Measurements from ENCODE around the gene GTPBP6. TPM values are rescaled to one million over a fixed set of nuclear protein-coding genes. Genes with fewer than 3 reads are reported as not detected.
"Not testable (repeated sequence)": the region's sequence is repeated elsewhere in the genome, so short reads cannot be mapped to it uniquely, and the experiment has no call there.

GTPBP6 gene
- total RNA-seq, 1 donor from 2014 or later: 36.2 TPM

DNA sequence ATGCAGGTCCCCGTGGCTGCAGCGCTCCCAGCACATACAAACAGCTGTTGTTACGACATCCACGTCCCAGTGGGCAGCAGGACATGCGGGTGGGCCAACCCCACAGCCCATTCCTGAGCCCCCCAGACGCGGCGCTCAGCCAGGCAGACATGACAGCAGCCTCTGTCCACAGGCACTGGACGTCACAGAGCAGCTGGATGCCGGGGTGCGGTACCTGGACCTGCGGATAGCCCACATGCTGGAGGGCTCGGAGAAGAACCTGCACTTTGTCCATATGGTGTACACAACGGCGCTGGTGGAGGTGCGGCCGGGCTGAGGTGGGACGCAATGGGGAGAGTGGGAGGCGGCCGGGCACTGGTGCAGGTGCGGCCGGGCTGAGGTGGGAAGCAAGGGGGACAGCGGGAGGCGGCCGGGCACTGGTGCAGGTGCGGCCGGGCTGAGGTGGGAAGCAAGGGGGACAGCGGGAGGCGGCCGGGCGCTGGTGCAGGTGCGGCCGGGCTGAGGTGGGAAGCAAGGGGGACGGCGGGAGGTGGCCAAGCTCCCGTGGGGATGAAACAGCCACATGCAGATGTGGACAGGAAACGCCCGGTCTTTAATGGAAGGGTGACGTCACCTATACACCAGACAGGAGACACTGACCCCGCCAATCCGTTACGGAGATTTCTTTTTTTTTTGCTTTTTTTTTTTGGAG is 28.0 kb downstream of the GTPBP6 start:
- DNase-seq (ENCODE audit: low read depth): no peak
- no peak overlapping the region for H3K4me3 ChIP-seq (ENCODE audit: low read depth, low read length)
- no peak for TF ChIP-seq CTCF (conservative IDR thresholded peaks at IDR 0.05; ENCODE audit: low read depth, low read length)

GRCh38 chrX:288561-288991 is 30.0 kb downstream of the GTPBP6 start:
- no peak for TF ChIP-seq CTCF (conservative IDR thresholded peaks at IDR 0.05; ENCODE audit: low read depth, low read length)
- no peak overlapping the region for H3K4me3 ChIP-seq (ENCODE audit: low read depth, low read length)
- DNase-seq (ENCODE audit: low read depth): no peak

DNA sequence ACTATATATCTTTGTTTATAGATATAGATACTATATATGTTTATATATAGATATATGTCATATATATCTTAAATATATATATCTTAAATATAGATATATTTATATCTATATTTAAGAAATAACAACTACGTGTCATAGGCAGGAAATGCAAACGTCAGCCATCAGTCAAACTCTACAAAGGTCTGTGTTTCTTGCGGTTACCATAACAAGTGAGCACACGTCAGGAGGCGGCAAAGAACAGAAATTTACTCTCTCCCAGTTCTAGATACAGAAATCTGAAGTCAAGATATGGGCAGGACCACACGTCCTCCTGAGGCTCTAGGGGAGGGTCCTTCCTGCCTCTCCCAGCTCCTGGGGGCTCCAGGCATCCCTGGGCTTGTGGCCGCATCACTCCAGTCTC is 30.9 kb downstream of the GTPBP6 start:
- TF ChIP-seq CTCF (conservative IDR thresholded peaks at IDR 0.05; ENCODE audit: low read depth, low read length): no peak
- DNase-seq (ENCODE audit: low read depth): no peak
- H3K4me3 ChIP-seq (ENCODE audit: low read depth, low read length): no peak overlapping the region

DNA sequence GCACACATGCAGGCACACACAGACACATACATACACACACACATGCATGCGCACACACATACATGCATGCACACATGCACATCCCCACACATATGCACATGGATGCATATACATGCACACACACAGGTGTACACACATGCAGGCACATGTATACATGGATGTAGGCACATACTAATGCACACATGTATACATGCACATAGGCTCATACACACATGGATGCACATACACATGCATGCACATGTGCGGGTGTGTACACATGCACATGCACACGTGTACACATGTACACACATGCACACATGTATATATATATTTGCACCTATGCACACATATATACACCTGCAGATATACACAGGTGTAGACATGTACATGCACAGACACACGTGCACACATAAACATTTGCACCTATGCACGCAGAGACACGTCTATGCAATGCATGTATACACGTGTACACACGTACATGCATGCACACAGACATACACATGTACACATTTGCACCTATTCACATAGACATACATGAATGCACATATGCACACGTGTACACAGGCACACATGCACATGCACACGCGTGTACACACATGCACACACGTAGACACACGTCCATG is 33.4 kb downstream of the GTPBP6 start:
- no peak for TF ChIP-seq CTCF (conservative IDR thresholded peaks at IDR 0.05; ENCODE audit: low read depth, low read length)
- H3K4me3 ChIP-seq (ENCODE audit: low read depth, low read length): no peak overlapping the region
- DNase-seq (ENCODE audit: low read depth): no peak

- DNase-seq (ENCODE audit: low read depth): peak; percentile 12
- TF ChIP-seq CTCF (conservative IDR thresholded peaks at IDR 0.05; ENCODE audit: low read depth, low read length): no peak
- H3K4me3 ChIP-seq (ENCODE audit: low read depth, low read length): peak overlapping the region; percentile 70
Observed at GRCh38 chrX:283115-283845, 35.3 kb downstream of the GTPBP6 start.

GRCh38 chrX:282000-282681 is 36.5 kb downstream of the GTPBP6 start:
- DNase-seq (ENCODE audit: low read depth): not testable (repeated sequence)
- peak overlapping the region; percentile 53 for H3K4me3 ChIP-seq (ENCODE audit: low read depth, low read length)

Data from epithelial cell of proximal tubule (primary cell).